Activated CD4-positive, CD25-positive, alpha-beta regulatory T cell treated with anti-CD3 and anti-CD28 coated beads, Interleukin-2, amount 50 U/mL, for 24 hours (primary cell): ENCODE data around the gene CEP295NL.

ENCODE experiments used
- ATAC-seq, 2 donors: fragments of 150-1000 bp; cut with Tn5 transposase; one replicate each; pipeline ENCODE4 v1.10.0; 2021; ENCODE audit warnings: mild to moderate bottlenecking in 1 of 2, moderate library complexity in 1 of 2

CEP295NL gene

DNA sequence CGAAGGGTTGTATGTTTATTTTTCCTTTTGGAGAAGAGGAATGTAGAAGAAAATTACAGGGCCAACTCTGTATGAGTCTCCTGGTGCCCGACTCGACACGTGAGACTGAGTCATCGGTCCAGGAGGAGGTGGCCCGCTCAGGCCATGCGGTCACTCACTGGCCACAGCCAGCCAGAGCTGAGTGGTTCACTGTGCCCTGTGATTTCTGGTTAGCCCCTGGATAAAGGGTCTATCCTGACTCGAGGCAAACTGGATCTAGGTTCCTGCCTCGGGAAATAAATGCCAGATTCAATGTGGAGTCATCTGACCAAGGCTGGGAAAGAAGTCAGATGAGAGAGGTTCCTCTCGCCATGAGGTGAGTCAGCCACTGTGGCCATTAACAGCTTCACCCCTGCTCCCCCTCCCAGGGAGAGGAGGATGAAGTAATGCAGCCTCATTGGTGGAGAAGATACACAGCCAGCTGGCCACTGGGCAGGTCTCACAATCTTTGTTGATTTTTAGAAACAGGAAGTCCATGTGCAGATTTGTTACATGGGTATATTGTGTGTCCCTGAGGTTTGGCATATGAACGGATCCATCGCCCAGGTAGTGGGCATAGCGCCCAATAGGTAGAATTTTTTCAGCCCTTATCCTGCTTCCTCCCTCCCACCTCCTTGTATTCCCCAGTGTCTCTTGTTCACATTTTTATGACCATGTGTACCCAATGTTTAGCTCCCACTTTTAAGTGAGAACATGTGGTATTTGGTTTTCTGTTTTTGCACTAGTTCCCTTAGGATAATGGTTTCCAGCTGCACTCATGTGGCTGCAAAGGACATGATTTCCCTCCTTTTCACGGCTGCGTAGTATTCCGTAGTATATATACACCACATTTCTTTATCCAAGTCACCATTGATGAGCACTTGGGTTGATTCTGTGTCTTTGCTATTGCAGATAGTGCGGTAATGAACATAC is 40.7 kb downstream of the CEP295NL start:
- no peak for ATAC-seq

DNA sequence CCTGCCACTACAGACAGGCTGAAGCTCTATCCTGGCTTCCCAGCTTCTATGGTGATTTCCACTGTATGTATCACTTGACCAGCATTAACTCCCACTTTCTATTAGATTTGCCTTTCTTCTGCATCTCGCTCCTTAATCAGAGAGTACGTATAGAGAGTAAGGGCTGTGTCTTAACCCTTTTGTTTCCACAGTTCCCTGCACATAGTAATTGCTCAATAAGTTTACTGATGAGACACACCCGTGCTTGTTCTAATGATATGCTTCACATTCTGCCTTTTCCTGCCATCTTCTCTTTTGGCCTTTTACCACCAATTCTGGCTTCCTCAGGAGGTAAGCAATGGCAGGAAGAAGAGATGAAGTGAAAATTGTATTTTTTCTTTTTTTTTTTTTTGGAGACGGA is 41.8 kb downstream of the CEP295NL start:
- ATAC-seq, result no peak

DNA sequence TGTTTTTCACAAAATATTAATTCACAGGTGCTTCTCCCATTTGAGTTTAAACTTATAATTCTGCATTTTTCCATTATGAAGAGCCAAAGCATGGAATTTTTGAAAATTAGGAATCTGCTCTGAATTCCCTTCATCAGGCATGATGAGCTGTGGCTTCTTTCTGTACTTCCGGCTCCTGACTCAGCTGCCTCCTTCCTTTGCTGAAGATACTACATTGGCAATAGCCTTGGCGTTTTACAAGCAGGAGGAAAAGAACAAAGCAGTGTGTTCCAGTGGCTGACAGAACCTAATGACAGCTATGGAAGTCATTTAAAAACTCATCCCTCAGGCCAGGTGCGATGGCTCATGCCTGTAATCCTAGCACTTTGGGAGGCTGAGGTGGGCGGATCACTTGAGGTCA is 44.0 kb downstream of the CEP295NL start:
- no peak for ATAC-seq

DNA sequence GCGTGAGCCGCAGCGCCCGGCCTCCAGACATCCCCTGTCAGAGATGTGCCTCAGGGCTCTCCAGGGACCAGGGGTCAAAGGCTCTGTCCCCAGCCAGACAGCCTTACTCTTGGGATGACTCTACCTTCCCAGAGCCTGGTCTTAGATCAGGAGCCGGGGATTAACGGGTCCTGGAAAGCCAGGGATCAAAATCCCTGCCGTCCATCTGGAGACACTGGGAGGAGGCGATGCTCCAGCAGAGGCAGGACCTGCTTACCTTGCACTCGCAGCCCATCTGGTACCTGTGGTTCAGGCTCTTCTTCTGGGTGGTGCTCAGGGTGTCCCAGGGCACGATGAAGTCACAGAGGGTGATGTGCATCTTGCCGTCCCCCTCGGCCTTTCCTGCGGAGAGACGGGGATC is 45.7 kb downstream of the CEP295NL start:
- ATAC-seq, result no peak

DNA sequence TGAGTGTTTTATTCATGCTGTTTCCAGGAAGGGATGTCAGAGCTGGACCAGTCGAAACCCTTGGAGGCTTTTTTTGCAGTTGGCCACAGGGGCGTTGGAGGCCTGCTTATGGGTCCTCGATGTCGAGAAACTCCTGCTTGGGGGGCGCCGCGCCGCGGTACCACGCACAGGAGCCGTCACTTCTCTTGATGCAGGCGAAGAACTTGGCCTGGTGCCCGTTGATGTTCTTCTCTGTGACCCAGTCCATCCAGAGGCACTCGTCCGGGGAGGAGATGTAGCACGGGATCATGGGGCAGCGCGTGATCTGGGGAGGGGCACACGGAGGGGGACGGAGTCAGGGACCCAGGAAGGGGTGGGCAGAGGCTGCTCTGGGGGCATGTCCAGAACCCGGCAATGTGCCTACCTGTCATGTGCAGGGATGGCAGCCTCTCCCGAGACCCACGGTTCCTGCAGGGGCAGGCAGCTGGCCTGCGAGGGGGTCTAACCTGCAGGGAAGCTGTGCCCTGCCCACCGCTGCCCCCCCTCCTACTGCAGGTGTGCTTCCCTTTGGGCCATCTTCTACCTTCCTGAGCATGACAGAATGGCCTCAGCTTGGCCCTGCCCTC is 47.3 kb downstream of the CEP295NL start:
- ATAC-seq, result peak in 1 of 2 donors; percentile 13

DNA sequence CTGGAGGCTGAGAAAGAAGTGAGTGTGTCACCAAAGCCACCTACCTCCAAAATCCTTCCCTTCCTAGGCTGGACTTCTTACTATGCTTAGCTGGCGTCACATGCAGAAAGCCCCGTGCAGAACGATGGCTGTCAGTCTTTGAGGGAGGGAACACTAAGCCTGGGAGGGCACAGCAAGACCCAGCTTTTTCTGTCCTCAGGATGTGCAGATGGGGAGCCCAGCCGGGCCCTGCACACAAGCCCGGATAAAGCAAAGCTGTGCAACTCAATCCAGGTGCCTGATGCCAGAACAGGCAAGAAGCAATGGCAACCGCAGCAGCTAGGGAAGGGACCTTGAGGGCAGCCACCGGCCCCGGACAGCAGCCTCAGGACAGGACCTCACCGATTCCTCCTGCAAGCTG is 48.5 kb downstream of the CEP295NL start:
- ATAC-seq, result no peak

DNA sequence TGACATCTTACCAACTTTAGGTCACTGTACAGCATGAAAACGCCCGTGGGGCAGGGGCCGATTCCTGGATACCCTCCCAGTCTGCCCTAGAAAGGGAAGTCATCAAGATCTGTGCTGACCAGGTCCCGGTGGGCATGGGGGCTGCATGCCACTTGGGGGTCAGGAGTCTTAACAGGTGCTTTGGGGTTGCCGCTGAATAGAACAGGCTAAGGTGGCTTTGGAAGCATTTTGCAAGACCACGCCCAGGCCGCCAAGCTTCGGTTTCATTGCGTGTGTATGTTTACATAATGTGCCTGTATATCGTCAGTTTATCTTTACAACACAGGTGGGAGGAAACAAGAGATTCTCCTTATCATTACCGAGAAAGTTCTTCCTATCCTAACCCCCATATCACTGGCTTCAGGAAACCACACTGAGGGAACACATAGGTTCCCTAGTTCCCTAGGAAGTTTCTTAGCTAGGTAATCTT is 49.0 kb downstream of the CEP295NL start:
- no peak for ATAC-seq

DNA sequence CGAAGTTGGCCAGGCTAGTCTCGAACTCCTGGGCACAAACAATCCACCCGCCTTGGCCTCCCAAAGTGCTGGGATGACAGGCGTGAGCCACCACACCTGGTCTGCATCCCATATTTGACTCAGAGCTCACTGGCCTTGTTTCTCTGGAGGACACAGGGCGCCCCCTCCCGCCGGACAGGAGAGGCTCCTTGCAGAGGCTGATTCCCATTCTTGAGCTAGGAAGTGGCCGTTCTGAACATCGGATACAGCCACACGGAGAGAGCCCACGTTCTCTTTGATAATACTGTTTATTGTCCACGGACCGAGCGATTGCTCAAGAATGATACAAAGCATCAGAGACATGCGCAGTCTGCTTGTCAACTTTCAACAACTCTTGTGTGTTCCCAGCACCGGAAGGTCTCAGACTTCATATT is 50.3 kb downstream of the CEP295NL start:
- ATAC-seq, result no peak

DNA sequence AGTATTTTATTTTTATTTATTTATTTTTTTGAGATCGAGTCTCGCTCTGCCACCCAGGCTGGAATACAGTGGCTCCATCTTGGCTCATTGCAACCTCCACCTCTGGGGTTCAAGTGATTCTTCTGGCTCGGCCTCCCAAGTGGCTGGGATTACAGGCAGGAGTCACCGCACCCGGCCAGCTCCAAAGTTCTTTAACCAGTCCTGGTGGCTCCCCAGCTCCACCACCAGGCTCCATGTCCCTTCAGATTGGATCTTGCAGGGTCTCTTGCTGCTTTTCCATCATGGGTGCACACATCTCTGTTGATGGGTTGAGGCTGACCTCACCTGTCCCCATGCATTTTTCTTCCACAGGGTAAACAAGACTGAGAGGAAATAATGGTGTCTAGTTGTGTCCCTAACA is 54.0 kb downstream of the CEP295NL start:
- ATAC-seq, result no peak

DNA sequence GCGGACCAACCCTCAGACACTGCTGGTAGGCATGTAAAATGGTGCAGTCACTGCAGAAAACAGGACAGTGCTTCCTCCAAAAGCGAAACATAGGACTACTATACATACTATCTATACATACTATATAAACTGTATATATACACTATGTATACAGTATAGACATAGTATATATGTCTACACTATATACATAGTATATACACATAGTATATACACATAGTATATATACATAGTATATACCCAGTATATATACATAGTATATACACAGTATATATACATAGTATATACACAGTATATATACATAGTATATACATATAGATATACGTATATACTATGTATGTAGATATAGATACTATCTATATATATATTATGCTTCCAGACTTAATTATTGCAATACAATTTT is 55.9 kb downstream of the CEP295NL start:
- ATAC-seq, result no peak

DNA sequence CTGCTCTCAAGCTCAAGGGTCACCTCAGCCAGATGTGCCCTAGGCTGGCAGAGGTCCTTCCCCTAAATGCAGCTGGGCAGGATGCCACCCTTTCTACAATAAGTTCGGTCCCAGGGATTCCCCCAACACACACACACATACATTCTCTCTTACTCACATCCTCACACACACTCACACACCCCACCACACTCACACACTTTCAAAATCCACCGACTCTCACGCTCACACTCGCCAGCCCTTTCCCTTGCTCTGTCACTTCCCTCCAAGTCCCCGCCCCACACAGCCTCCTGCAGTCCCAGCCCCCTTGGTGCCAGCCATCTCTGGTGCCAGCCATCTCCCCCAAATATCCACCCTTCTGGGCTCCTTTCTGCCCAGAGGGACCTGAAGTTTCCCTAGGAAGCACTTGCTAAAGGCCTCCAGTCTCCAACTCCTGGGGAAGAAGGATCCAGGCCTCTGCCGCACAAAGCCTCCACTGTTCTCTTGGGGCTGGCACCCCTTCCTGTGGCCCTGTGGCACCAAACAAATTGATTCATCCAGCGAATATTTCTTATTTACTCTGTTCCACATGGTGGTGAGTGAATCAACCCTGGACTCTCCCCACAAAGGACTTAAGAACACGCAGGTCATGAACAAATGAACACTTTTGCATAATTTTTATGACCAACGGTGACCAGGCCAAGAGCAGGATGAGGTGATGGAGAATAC is 58.5 kb downstream of the CEP295NL start:
- no peak for ATAC-seq

DNA sequence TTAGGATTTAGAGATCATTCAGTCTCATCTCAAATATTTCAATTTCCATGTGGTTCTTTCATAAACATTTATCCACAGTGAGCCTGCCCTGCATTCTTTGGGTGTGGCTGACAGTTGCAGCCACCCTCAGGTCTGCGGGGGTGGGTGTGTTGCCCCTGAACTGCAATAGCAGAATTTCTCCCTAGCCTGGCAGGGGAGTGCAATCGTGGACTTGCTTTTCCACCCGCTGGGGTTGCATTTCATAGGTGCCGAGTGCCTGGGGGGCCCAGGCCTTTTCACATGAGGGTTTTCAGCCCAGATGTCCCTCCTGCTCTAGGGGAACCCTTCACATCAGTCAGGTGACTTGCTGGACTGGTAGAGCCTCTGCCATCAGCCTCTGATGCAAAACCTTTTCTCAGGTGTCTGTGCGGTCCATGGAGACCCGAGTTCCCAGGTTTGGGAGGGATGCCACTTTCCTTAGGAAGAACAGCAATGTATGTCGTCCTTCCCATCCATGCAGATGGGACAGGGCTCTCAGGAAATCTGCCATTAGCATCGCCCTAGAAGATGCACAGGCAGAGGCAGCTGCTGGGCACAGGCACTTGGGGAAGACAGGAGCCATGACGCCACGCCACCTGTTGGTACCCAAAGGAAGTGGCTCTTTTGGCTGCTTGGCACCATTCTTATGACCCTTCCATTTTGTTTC is 60.0 kb downstream of the CEP295NL start:
- no peak for ATAC-seq

DNA sequence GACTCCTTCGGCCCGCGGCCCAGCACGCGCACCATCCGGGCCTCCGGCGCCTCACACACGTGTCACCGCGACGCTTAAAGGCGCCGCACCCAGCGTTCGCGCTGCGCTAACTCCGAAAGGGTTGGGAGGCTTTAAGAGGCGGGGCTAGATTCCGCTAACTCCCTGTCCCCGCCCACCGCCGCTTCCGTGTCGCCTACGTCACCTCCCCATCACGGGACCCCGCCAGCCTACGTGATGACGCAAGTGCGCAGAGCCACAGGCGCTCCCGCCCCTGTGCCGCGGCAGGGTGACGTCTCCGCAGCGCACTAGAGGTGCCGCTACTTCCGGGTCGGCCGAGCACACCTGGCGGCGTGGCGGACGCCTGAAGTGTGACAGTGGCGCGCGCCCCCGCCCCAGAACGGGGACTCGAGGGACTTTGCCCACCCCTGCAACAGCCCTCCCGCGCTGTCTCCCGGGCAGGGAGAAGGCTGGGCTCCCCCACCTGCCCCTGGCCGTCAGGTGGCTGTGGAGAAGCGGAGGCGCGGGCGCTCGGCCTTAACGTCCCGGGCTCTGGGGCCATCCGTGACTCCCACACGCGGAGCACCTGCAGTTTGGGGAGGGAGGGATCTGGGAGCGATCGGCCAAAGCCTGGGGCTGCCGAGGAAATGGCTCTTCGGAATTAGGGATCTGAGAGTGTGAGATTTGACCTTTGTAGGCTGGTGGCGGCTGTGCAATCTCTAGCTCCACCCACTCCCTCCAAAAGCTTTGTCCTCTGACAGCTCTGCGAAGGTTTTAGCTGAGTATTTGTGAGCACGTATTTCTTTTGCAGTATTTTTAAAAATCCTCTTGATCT is 62.0 kb downstream of the CEP295NL start, which contains the start of gene USP36:
Gene USP36, minus strand, starts transcription at position 35 of the 832 bp plus-strand sequence. CDS start 4,451 bp downstream, outside the sequence.
- ATAC-seq, result peak; percentile 90 to 91
